GM12878 (cell line): ENCODE measurements around the gene ZNF670. TPM values are rescaled to one million over a fixed set of nuclear protein-coding genes. Genes with fewer than 3 reads are reported as not detected.

ENCODE experiments used
- ATAC-seq: fragments of 200-7000 bp; cut with Tn5 transposase; 3 replicates; pipeline ENCODE4 v1.9.1; 2020; ENCODE audit warnings: mild to moderate bottlenecking, moderate library complexity
- BruUV-seq: library from RNA; stranded (reverse); fragments of 400-500 nt; replicated peaks from 2 replicates; lab custom pipeline; 2021; lab: Mats Ljungman, UMichigan
- CTCF ChIA-PET: fragments of 300-600 bp; sonication (Branson Sonifier 250); formaldehyde crosslinking; extraction: SDS; loops from one replicate; lab custom pipeline; 2021; ENCODE audit warnings: inconsistent platforms; lab: Yijun Ruan, JAX
- POLR2A ChIA-PET: fragments of 350-600 bp; formaldehyde crosslinking; extraction: SDS; loops from one replicate; lab custom pipeline; 2021; ENCODE audit warnings: inconsistent platforms; lab: Charles Lee
- RAD21 ChIA-PET: fragments of 300-600 bp; sonication (Branson Sonifier 250); formaldehyde crosslinking; loops from one replicate; lab custom pipeline; 2023; ENCODE audit warnings: antibody characterized with exemption; ENCODE audit not compliant: unreplicated experiment; lab: Charles Lee
- SMC1A ChIA-PET: fragments of 300-600 bp; sonication (Branson Sonifier 250); formaldehyde crosslinking; loops from one replicate; lab custom pipeline; 2023; ENCODE audit not compliant: unreplicated experiment, uncharacterized antibody; lab: Charles Lee
- DNase-seq: peaks from one replicate; pipeline ENCODE4 v3.0.0-alpha.2; 2011; ENCODE audit warnings: low read depth, low spot score
- FAIRE-seq: peaks from 3 replicates; lab custom pipeline; 2011; peaks lifted over from hg19 to GRCh38; lab: Jason Lieb, UNC
- H2AFZ ChIP-seq: 2 replicates; pipeline ENCODE4 v1.6.0; 2011; ENCODE audit warnings: low read depth, low read length, control low read depth; ENCODE audit not compliant: control insufficient read depth
- H3K27ac ChIP-seq: 2 replicates; pipeline ENCODE4 v1.5.1; 2011; ENCODE audit warnings: control low read depth; ENCODE audit not compliant: control insufficient read depth, insufficient read depth
- H3K27me3 ChIP-seq, 2 experiments: replicated peaks in 1 of 2; 2 replicates each; pipeline versions ENCODE4 v1.6.0 to v1.6.1; 2011; ENCODE audit warnings: low read length in 1 of 2; ENCODE audit not compliant: control insufficient read depth in 2 of 2, insufficient read depth in 2 of 2
- H3K36me3 ChIP-seq, 2 experiments: 2 replicates each; pipeline ENCODE4 v1.5.1; 2011; ENCODE audit warnings: low read length in 1 of 2; ENCODE audit not compliant: control insufficient read depth in 2 of 2, insufficient read depth in 2 of 2
- H3K4me1 ChIP-seq: 2 replicates; pipeline ENCODE4 v1.6.1; 2011; ENCODE audit warnings: mild to moderate bottlenecking, low read length, moderate library complexity, mixed read lengths; ENCODE audit not compliant: control insufficient read depth, insufficient read depth
- H3K4me2 ChIP-seq: 2 replicates; pipeline ENCODE4 v1.6.0; 2011; ENCODE audit warnings: control low read depth; ENCODE audit not compliant: control insufficient read depth, insufficient read depth
- H3K4me3 ChIP-seq: fragments of 200-600 bp; sonication (generic); 2 replicates; pipeline ENCODE4 v1.5.1; 2016
- H3K79me2 ChIP-seq: 2 replicates; pipeline ENCODE4 v1.6.0; 2011; ENCODE audit warnings: low read length; ENCODE audit not compliant: control insufficient read depth, insufficient read depth
- H3K9ac ChIP-seq: 2 replicates; pipeline ENCODE4 v1.8.0; 2011; ENCODE audit warnings: low read length, control low read depth, mixed read lengths; ENCODE audit not compliant: control insufficient read depth, insufficient read depth
- H3K9me3 ChIP-seq: replicated peaks from 3 replicates; pipeline ENCODE4 v1.5.1; 2011; ENCODE audit warnings: mild to moderate bottlenecking, low read length; ENCODE audit not compliant: control insufficient read depth, insufficient read depth
- H4K20me1 ChIP-seq: 2 replicates; pipeline ENCODE4 v1.6.0; 2011; ENCODE audit not compliant: control insufficient read depth, insufficient read depth
- BCL11A ChIP-seq: IDR thresholded peaks from 2 replicates; pipeline ENCODE4 v1.6.1; 2011; ENCODE audit warnings: low read depth, low read length
- CREB1 ChIP-seq: IDR thresholded peaks from 2 replicates; pipeline ENCODE4 v1.6.1; 2012; ENCODE audit warnings: low read depth, mild to moderate bottlenecking, inconsistent platforms
- CREM ChIP-seq: IDR thresholded peaks from 2 replicates; pipeline ENCODE4 v1.6.1; 2014; ENCODE audit warnings: antibody characterized with exemption, low read depth
- CTCF ChIP-seq, 3 experiments: IDR thresholded peaks in 2 of 3; conservative IDR thresholded peaks in 1 of 3; 2 replicates each; pipeline ENCODE4 v1.5.1; 2011; ENCODE audit warnings: low read depth in 3 of 3, low read length in 3 of 3, mild to moderate bottlenecking in 3 of 3, control low read depth in 2 of 3, moderate library complexity in 2 of 3, inconsistent platforms in 1 of 3, mixed read lengths in 1 of 3; ENCODE audit not compliant: control insufficient read depth in 2 of 3, insufficient read depth in 1 of 3; ENCODE audit errors: extremely low read depth in 1 of 3
- JUND ChIP-seq: IDR thresholded peaks from 2 replicates; pipeline ENCODE4 v1.6.1; 2012; ENCODE audit warnings: low read depth, mild to moderate bottlenecking, low read length, improper control_type of control experiment, moderate library complexity
- MYB ChIP-seq: fragments of 150-350 bp; IDR thresholded peaks from 2 replicates; pipeline ENCODE4 v1.6.1; 2014; ENCODE audit warnings: mild to moderate bottlenecking, low read depth, low read length, borderline replicate concordance
- MYC ChIP-seq: IDR thresholded peaks from 2 replicates; pipeline ENCODE4 v1.6.1; 2011; ENCODE audit warnings: mild to moderate bottlenecking, low read length, moderate library complexity, inconsistent platforms; ENCODE audit not compliant: insufficient read depth, insufficient replicate concordance, insufficient read length, severe bottlenecking
- RB1 ChIP-seq: fragments of 450-650 bp; formaldehyde crosslinking; IDR thresholded peaks from 2 replicates; pipeline ENCODE4 v1.6.1; 2017; ENCODE audit warnings: mild to moderate bottlenecking, borderline replicate concordance
- WGBS: methylation state at CpG from one replicate; pipeline ENCODE4 v1.1.6; 2016; ENCODE audit warnings: low lambda C conversion rate; ENCODE audit not compliant: insufficient replicate concordance, insufficient coverage; ENCODE audit errors: missing lambda C conversion rate; 5-methylcytosine and 5-hydroxymethylcytosine counted together
- in situ Hi-C: fragments of 300-500 bp; cut with MboI; formaldehyde crosslinking; loops from 9 replicates; pipeline ENCODE4 v1.14.3; 2018; ENCODE audit warnings: mixed read lengths
- intact Hi-C: fragments of 100-400 bp; cut with micrococcal nuclease; formaldehyde crosslinking; loops from one replicate; pipeline ENCODE4 v1.14.2; 2022; ENCODE audit not compliant: unreplicated experiment
- polyA plus RNA-seq, 11 experiments: library from polyadenylated mRNA; depleted of rRNA in 4 of 11; unstranded in 6 of 11; stranded (reverse) in 5 of 11; fragments of >200 nt; fragmentation: Nextera tagmentation in 4 of 11; fragmentation: Illumina TruSeq in 1 of 11; extraction: Ambion mirVana in 4 of 11; extraction: Trizol in 1 of 11; gene quantifications; 1 replicate in 1 of 11; 2 replicates in 10 of 11; pipeline versions ENCODE4 v1.2.1 to v1.2.3, GENCODE V29; 2011 to 2016; ENCODE audit warnings: inconsistent platforms in 2 of 11, missing spikeins in 2 of 11, low read depth in 1 of 11
- total RNA-seq, 4 experiments: library from RNA; depleted of rRNA in 3 of 4; stranded (reverse); fragments of >200 nt in 3 of 4; fragmentation: Illumina TruSeq in 1 of 4; extraction: Trizol in 1 of 4; gene quantifications; 2 replicates each; pipeline versions ENCODE4 v1.2.1 to v1.2.3, GENCODE V29; 2013 to 2021

The ZNF670 gene
- total and polyA plus RNA-seq, 10 of the 15 experiments (the other 5 are each of a cell fraction or from before 2014, with no cell fraction given): 3.0 to 9.0 (median 5.3) TPM

GRCh38 chr1:247084771-247085170 is 6.2 kb upstream of the ZNF670 start:
- in situ Hi-C loops: no loop called here
- no peak for FAIRE-seq
- CTCF ChIA-PET: no interaction called here

More at GRCh38 chr1:247084771-247085170, 6.2 kb upstream of the ZNF670 start:
- RAD21 ChIA-PET: no interaction called here
- H3K4me1 ChIP-seq: no peaks in the 10 kb centered on the region
- no peaks in the 10 kb centered on the region for H3K27me3 ChIP-seq
- no peak overlapping the region for H3K9ac ChIP-seq
- no peak overlapping the region for H3K27ac ChIP-seq
- POLR2A ChIA-PET: no interaction called here
- intact Hi-C loops: no loop called here
- no peak for ATAC-seq
- DNase-seq: no peak
- H3K4me2 ChIP-seq: no peak overlapping the region
- H3K9me3 ChIP-seq: peaks cover 3% of the 10 kb centered on the region; the same call in 2 of the 3 replicates
- WGBS: 40% methylated on average over 8 of the region's 8 CpGs
- SMC1A ChIA-PET: no interaction called here
- no peaks in the 10 kb centered on the region for H3K79me2 ChIP-seq
- no peak overlapping the region for H3K4me3 ChIP-seq
- no peak overlapping the region for H2AFZ ChIP-seq
- H3K36me3 ChIP-seq: no peaks in the 10 kb centered on the region
- no TSS peak for BruUV-seq
- TF ChIP-seq CREM: no peak
- TF ChIP-seq BCL11A: no peak
- TF ChIP-seq JUND: no peak
- no peak for TF ChIP-seq MYB
- TF ChIP-seq CREB1: no peak
- TF ChIP-seq CTCF (IDR thresholded peaks at IDR 0.05 in 2 of 3, conservative IDR thresholded peaks at IDR 0.05 in 1 of 3; ENCODE audit: control insufficient read depth in 2 of 3, extremely low read depth in 1 of 3, insufficient read depth in 1 of 3, low read depth in 3 of 3, low read length in 3 of 3): no peak
- no peak for TF ChIP-seq RB1
- TF ChIP-seq MYC: no peak
- TF ChIP-seq, all 136 proteins: peak for 0
- no peaks in the 10 kb centered on the region for H4K20me1 ChIP-seq
